Activated naive CD4-positive, alpha-beta T cell treated with anti-CD3 and anti-CD28 coated beads, Interleukin-2, amount 10 ng/mL, durations not matched to agents 7 days and 5 days (primary cell): ENCODE data around the gene RELN.

Source experiments
- CTCF ChIA-PET: fragments of 350-600 bp; sonication (Branson Sonifier 250); formaldehyde crosslinking; loops from one replicate; lab custom pipeline; 2021; ENCODE audit warnings: antibody characterized with exemption; lab: Charles Lee
- DNase-seq: peaks from one replicate; pipeline ENCODE4 v3.0.0-alpha.2; 2020
- H3K27ac Mint-ChIP-seq: one replicate; pipeline ENCODE4 v1.8.0; 2021; ENCODE audit warnings: mild to moderate bottlenecking, moderate library complexity, mixed read lengths
- H3K27me3 Mint-ChIP-seq: one replicate; pipeline ENCODE4 v1.8.0; 2021; ENCODE audit warnings: mild to moderate bottlenecking, mixed read lengths
- H3K36me3 Mint-ChIP-seq: one replicate; pipeline ENCODE4 v1.8.0; 2021; ENCODE audit warnings: mixed read lengths
- H3K4me1 Mint-ChIP-seq: one replicate; pipeline ENCODE4 v1.8.0; 2021; ENCODE audit warnings: mixed read lengths
- H3K4me3 Mint-ChIP-seq: one replicate; pipeline ENCODE4 v1.8.0; 2021; ENCODE audit warnings: mild to moderate bottlenecking, moderate library complexity, mixed read lengths
- H3K9me3 Mint-ChIP-seq: one replicate; pipeline ENCODE4 v1.8.0; 2021; ENCODE audit warnings: mixed read lengths

RELN gene

DNA sequence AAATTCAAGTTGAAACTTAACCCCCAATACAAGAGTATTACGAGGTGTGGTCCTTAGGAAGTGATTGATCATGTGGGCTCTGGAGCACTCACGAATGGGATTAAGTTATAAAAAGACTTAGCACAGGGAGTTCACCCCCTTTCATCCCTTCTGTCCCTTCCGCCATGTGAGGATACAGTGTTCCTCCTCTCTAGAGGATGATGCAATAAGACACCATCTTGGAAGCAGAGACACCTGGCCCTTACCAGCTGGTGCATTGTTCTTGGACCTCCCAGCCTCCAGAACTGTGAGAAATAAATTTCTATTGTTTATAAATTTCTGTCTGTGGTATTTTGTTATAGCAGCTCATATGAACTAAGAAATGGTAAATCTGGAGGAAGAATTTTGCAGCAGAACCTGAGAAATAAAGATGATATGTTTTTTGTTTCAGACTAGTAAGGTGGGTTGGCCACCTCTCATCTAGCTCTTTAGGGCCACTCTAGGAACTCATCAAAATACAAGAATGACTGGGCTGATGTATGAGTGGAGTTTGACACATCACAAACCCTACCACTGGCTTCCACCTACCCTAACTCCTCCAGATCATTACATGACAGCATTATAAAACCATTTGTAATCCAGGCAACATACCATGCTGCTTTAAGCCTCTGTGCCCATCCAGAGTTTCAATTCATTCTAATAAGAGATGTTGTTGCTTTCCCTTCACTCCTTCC lies 565.8 kb downstream of the RELN start:
- Mint-ChIP-seq H3K36me3 (no peaks in the 10 kb centered on the region), H3K9me3 (no peaks in the 10 kb centered on the region), H3K4me1 (no peaks in the 10 kb centered on the region), H3K27ac (no peak overlapping the region), H3K27me3 (no peaks in the 10 kb centered on the region), H3K4me3 (no peak overlapping the region)
- CTCF ChIA-PET = no interaction called here
- DNase-seq = no peak
